Activated T-helper 1 cell treated with anti-CD3 and anti-CD28 coated beads, Interleukin-2, amount 50 U/mL, for 16 hours (primary cell): ENCODE measurements around the gene ROPN1B.
"Not testable (repeated sequence)": the region's sequence is repeated elsewhere in the genome, so short reads cannot be mapped to it uniquely, and the experiment has no call there.

Experiments used
- DNase-seq, 2 donors: peaks; one replicate each; pipeline ENCODE4 v3.0.0-alpha.2; 2020; ENCODE audit warnings: low read depth in 1 of 2, low spot score in 1 of 2

ROPN1B gene

DNA sequence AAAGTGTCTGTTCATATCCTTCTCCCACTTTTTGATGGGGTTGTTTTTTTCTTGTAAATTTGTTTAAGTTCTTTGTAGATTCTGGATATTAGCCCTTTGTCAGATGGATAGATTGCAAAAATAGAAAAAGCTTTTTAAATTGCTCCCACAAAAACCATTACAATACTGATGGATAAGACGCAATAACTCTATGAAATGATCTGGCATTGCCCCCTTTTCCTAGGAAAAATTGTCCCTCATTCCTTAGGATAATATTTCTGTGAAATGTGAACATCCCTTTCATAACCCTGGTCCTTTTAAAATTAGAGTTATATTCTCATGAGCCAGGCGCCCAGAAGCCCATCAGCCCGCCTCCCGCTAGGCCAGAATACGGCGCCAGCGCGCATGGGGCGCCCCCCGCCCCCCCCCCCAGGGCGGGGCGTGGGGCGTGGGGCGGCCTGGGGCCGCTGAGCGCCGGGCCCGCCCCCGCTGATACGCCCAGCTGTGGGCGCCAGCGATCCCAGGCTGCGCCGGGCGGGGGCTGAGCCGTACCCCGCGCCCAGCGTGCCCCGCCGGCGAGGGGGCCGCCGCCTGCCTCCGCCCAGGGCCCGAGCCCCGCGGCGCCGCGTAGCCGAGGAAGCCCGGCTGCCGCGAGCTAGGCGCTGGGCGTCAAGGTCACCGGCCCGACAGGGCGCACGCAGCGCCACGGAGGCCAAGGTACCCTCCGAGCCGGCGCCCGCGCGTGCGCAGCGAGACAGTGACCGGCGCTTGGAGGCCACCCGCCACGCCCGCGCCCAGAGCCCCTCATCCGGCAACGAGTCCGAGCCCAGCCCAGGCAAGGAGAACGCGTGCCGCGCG lies 11.1 kb upstream of the ROPN1B start:
- no peak for DNase-seq

DNA sequence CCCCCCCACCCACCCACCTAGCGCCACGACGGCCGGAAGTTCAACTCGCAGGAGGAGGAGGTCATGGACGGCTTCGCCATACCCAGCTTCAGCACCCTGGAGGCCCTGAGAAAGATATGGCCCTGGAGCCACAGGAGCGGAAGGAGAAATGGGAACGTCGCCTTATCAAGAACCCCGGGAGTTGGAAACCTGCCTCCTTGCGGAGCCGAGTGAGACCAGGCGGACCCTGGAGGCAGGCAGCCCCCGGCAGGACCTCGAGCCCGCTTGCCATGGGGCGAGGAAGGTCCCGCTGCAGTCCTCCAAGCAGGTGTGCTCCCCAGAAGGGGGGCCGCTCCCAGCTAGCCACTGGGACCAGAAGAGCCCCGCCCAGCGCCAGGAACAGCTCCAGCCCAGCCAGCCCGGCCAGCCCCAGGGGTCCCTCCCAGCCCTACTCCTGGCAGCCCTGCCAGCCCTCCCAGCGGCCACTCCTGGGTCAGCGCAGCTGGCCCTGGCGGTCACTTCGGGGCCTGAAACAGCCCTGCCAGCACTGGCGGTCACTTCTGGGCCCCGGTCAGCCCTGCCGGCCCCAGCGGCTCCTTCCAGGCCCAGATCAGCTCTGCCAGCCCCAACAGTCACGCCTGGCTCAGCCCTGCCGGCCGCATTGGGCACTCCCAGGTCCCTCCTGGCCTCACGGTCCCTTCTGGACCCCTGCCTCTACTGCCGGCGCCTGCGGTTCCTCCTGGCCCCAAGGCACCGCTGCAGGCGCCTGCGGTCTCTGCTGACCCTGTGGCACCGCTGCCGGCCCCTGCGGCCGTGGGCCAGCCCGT lies 10.3 kb upstream of the ROPN1B start:
- DNase-seq = no peak

DNA sequence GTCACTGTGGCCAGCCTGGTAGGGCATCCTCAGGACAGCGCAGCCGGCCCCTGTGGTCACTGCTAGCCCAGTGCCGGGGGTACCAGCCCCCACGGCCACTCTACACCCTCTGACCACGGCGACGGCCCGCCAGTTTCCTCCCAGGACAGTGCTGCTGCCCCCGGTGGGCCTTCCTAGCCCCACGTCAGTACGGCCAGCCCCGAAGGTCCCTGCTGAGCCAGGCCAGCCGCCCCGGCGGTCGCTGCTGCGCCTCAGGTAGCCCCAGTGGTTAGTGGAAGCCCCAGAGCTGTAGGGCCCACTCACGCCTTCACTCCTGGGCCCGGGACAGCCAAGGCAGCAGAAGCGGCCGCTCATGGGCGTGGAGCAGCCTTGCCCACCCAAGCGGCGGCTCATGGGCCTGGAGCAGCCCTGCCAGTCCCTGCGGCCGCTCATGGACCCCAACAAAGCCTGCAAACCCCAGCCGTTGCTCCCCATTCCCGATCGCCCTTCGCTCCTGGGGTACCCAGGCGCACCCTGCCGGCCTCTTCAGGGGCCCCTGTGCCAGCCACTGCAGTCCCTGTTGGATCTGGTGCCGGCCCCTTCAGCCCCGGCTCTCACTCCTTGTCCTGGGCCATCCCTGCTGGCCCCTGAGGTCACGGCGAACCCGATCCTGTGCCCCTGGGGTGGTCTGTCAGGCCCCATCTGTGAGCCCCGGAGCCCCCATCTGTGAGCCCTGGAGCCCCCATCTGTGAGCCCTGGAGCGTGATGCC lies 9.5 kb upstream of the ROPN1B start:
- DNase-seq = no peak

DNA sequence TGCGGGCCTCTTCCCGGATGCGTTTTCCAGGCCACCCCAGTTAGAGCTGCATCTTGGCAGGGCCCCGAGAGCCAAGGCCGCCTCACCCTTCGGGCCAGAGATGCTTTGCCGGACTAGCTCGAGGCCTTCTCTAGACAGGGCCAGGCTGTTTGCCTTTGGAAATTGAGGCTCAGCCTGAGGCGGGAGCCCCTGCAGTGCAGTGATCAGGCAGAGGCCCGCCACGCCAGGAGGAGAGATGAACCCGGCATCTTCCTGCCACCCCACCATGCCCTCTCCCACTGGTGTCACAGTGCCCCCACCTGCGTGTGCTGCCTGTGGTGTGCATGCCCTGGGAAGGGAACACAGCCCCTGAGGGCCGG lies 8.9 kb upstream of the ROPN1B start:
- DNase-seq = no peak

DNA sequence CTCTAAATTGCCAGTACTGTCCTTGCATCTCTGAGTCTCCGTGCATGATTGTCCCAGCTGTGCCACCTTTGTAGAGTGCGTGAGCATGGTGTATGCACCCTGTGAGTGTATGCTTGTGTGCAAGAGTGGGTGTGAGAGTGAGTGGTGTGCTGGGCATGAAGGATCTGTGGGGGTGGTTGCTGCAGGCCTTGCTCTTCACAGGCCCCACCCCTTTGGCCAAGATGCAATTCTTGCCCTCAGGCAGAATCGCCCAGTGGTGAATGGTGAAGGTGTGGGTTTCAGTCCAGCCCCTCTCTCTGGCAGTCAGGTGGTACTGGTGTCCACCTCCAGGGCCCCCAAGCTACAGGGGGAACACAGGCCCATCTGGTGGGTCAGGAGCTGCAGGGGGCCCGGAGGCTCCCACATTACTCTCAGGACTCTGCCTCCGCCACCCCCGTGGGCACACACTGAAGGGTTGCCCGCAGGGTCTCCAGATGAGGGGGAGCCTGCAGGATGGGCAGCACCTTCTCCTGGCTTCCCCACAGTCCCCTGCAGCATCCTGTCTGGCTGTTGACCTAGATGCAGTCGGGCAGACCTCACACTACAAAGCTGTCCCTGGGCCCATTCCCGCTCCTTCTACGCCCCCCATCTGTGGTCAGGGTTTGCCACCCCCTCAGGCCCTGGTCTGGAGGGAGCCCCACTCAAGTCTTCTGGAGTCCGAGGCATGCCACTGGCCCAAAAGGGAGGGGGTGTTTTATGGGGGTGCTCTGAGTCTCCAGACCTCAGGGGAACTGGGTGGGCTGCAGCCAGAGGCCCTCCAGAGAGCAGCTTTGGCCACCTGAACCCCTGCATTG lies 8.3 kb upstream of the ROPN1B start:
- no peak for DNase-seq

DNA sequence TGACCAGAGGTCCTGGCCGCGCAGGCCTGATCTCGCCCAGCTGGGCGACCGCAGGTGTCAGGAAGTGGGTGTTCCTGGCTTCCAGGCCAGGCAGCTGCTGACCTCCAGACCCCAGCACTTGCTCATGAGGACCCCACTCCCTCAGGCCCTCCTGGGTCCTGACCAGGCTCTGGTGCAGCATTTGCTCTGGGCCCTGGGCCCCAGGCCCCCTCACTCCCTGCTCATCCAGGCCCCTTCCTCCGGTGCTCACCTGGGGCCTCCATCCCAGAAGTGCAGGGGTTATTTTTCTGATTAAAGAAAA lies 7.7 kb upstream of the ROPN1B start:
- no peak for DNase-seq

DNA sequence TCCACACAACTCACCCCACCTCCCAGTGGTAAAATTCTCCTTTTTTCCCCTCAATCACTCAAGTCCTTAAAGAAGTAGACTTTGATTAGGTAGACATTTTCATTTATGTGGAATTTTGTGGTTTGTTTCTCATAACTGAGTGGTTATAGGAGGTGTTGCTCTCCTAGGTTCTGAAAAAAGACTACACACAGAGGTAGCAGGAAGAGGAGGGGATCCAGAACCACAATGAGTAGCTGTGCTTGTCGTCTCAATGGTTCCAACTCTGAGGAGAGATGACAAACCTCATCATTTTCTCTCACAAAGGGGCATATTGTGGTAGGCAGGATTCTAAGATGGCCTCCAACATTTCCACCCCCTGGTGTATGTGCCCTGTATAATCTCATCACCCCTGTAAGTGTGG lies 5.1 kb upstream of the ROPN1B start:
- DNase-seq = not testable (repeated sequence)

DNA sequence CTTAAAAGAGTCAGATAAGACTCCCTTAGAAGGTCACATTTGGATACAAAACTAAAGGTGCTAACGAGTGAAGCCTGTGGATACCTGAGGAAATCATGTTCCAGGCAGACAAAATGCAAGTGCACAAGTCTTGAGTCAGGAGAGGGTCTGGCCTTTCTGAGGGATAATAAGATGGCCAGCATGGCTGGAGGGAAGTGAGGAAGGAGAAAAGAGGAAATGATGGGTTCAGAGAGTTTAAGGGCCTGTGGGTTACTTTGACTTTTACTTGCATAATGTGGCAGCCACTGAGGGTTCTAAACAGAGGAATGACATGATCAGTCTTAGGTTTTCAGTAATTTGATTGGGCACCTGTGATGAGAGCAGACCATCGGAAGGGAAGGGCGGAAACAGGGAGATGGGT lies 3.5 kb upstream of the ROPN1B start:
- DNase-seq = no peak

DNA sequence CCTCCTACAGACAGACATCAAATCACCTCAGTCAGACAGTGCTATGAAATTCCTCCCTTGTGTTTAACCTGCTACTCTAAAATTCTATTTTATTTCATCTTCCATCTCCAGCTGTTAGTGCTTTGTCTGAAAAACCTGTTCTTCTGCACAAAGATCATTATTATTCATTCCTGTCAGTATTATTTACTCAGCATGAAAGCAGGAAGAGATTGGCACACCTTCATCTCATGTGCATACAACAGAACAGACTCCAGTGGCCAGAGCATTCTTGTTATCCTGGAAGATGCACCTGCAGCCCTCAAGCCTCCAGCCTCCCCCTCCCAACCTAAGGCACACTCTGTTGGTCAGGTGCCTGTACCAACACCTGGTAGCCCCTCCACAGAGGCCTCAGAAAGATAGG lies 1.8 kb upstream of the ROPN1B start:
- no peak for DNase-seq

DNA sequence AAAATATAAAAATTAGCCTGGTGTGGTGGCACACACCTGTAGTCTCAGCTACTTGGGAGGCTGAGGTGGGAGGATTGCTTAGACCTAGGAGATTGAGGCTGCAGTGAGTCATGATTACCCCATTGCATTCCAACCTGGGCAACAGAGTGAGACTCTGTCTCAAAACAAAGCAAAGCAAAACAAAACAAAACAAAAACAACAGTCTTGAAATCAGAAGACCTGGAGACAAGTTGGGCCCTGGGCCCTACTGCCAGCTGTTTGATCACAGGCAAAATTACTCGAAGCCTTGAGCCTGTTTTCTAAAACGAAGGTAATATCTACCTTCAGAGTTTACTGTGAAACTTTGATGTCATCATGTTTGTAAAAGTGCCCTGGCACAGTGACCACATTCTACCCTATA lies 857 bp upstream of the ROPN1B start:
- DNase-seq = not testable (repeated sequence)

DNA sequence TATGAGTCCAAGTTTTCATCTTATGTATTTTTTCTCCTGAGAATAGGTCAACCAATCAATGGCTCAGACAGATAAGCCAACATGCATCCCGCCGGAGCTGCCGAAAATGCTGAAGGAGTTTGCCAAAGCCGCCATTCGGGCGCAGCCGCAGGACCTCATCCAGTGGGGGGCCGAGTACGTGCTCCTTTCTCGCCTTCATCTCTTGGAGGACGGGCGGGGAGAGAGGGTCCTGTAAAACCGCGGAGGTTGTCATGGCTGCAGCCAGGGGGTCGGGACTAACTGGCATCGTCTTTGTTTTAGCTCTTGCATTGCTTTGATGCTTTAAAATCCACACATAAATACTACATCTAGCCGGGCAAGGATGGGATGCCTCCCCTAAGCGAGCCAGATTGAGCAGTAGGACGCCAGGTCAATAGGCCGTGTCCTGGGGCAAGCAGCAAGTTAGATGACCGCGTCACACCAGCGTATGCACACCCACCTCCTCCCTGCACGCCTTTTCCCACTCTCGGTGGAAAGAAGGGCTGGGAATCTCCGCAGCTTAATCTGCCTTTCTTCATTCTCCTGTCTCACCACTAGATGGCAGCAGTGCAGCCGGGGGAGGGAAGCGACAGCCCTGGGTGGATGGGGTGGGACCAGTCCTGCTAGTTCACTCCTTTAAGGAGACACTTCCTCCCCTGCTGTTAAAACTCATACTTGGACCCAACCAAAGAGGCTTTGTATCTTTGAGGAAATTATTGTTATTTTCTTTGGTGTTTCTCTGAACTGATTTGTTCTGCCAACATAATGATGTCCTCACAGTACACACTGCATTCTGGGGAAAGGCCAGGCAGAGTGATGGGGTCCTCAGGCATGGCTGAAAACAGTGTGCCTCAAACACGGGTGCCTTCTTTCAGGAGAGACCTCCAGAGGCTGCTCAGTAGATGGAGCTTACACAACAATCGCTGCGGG lies 3.3 kb downstream of the ROPN1B start:
- not testable (repeated sequence) for DNase-seq

DNA sequence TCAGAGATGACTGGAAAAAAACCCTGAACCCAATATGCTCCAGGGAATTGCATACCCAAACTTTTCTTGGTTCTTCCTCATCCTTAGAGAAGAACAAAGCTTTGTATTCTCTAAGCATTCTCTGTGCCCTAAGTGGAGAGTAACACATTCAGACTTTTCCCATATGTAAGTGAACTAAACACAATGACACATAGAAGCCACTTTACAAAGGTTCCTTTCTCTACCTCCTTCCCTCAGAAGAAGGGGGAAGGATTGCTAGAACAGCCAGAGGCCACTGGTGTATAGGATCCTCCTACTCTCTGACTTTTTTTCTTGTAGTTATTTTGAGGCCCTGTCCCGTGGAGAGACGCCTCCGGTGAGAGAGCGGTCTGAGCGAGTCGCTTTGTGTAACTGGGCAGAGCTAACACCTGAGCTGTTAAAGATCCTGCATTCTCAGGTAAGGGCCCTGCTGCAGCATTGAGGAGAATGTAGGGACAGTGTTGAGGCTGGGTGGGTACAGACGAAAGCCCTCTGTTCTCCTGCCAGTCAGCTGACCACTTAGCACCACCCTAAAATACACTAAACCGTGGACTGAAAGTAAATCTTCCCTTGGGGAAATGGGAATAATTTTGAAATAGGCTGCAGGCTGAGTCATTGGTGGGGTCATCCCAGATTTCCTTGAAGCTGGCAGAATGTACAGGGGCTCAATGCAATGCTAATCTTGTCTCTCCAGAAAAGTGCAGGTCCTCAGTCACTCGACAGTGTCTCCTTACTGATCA lies 6.4 kb downstream of the ROPN1B start:
- DNase-seq = not testable (repeated sequence)

DNA sequence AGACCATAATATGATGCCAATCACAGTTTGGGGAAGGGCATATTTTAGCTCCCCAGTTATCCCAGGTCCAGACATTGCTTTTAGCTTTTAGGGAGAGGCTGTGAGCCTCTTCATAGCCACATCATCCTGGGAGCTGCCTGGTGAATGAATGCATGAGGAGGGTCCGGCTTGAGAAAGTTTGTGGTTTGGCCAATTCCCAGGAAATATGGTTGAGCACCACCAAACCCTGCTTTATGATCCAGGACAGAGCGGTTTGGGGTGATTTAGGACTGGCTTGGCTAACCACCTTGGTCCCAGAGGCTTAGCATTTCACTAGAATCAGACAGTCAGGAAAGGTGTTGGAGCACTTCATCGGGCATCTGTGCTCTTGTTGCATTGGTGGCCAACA lies 7.0 kb downstream of the ROPN1B start:
- not testable (repeated sequence) for DNase-seq

DNA sequence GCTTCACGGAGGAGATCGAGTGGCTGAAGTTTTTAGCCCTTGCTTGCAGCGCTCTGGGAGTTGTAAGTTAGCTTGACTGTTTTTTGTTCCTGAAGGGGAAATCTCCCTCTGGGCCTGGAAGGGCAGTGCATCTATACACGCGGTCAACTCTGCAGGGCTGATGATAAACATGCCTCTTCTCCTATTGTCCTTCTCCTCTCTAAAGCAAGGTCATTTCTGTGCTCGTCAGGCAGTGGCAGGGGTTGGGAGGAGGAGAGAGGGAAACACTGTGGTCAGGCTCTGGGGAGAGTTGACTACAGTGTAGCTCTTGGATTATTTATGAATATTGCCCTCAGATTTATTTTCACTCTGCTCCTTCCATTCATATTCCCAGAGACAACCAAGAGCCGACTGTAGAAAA lies 8.1 kb downstream of the ROPN1B start:
- not testable (repeated sequence) for DNase-seq

DNA sequence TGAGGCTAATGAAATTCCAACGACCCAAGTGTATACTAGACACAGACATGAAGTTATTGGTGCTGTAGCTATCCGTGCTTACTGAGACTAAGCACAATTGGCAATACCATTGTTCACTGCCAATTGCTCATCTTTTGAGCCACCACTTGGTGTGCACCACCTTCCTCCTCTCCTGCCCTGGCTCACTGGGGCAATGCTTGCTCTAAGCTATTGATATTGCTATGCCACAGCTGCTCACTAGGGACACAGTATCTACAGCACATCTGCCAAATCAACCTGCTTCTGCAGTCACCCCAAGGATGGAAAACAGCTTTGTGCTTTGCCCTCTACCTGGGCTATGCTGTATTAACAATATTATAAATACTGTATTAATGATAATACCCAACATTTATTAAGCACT lies 16.0 kb downstream of the ROPN1B start:
- DNase-seq = not testable (repeated sequence)

DNA sequence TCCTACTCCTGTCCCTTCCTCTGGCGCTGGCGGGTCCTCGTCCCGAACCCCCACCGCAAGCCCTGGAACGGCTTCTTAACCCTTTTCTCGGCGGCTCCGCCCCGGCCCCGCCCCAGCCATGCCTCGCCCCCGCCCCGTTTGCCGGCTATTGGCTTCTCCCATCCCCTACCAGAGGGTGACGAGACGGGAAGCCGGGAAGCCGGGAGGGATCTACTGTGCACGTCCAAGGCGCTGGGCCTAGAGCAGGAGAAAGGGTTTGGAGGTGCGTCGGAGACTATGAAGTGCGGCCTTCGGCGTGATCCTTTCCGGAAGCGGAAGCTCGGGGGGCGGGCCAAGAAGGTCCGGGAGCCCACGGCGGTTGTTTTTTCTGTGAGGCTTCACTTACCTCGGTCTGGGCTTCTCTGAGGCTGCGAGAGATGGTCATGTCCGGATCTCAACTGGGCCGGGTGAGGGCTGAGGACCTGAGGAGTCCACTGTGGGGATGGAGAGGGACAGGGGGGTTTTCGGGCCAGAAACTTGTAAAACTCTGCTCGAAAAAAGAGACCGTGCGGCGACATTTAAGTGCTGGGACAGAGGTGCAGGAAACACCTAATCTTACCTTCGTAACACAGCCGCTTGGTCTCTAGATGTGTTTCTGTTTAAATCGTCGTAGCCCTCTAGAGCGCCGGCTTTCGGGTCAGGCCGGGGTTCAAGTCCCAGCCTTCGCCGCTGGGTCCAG lies 21.4 kb downstream of the ROPN1B start:
- peak; percentile 44 to 47 for DNase-seq

DNA sequence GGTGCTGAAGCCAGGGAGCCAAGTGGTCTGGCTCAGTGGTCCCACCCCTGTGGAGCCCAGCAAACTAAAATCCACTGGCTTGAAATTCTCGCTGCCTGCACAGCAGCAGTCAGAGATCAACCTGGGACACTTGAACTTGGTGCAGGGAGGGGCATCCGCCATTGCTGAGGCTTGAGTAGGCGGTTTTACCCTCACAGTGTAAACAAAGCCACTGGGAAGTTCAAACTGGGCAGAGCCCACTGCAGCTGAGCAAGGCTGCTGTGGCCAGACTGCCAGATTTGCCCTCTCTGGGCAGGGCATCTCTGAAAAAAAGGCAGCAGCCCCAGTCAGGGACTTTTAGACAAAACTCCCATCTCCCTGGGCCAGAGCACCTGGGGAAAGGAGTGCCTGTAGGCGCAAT lies 27.8 kb downstream of the ROPN1B start:
- not testable (repeated sequence) for DNase-seq

DNA sequence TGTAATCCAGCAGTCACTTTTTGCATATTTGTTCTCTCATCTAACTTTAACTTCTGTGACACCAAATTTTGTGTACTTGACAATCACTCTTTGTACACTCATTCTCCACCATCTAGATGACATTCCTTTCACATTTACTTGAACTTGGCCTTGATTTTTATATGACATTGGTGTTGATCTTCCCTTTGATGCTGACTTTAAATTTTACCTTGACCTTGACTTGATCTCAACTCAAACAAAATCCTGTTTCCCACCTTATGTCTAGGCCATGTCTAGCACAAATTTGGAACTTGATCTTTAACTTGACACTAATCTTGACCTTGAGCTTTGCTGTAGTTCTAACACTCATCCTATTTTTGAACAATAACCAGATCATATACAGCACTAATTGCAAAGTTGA lies 33.2 kb downstream of the ROPN1B start:
- DNase-seq = no peak
